ENCODE measurements around the gene FER.

The FER gene

DNA sequence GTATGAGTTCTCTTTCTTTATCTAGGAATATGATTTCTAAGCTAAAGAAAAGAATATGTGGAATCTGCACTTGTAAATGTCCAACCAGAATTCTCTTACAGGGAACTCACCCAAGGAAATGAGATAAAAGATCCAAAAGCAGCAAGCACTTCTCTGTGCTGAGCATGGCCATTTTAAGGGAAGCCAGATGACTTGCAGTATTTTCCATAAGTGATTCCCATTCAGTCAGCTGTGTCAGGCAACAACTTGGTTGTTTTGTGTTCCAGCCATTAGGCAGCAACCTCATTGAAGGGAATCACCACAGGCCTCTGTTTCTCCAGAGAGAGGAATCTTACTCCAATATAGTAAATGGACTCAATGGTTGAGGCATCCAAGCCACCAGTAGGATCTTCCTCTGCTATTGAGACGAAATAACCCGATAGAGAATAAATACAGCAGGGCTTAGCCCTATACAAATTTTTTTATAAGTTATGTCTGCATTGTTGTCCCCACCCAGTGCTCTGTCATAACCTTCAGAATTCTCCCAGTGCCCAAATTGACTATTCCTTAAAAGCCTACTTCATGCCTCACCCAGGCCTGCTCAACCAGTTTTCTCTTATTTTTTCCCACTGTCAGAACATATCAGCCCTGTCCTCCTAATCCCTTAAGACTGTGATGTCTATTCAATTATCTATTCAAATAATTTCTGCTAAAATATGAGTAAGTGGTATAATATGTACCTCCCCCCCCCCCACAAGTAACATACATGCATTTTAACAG is 425.5 kb downstream of the FER start:
- H3K27ac ChIP-seq (ENCODE audit: low read length), result no peak overlapping the region
- no peaks in the 10 kb centered on the region for H3K9me3 ChIP-seq (ENCODE audit: insufficient read depth, low read length)
- H2AFZ ChIP-seq (ENCODE audit: low read depth, low read length), result no peak overlapping the region
- peaks cover 3% of the 10 kb centered on the region for H3K27me3 ChIP-seq (ENCODE audit: low read depth, low read length)
- H3K4me3 ChIP-seq (ENCODE audit: low read length), result no peak overlapping the region
- H3K79me2 ChIP-seq (ENCODE audit: low read length), result no peaks in the 10 kb centered on the region
- H3K4me1 ChIP-seq (ENCODE audit: low read length), result peaks cover 12% of the 10 kb centered on the region
- H3K4me2 ChIP-seq (ENCODE audit: low read length), result no peak overlapping the region
- no peaks in the 10 kb centered on the region for H3K36me3 ChIP-seq (replicated peaks; ENCODE audit: low read depth, low read length)
- H4K20me1 ChIP-seq (ENCODE audit: insufficient read depth, low read length), result no peaks in the 10 kb centered on the region
- TF ChIP-seq EZH2phosphoT487 (IDR thresholded peaks at IDR 0.05; ENCODE audit: low read depth), result no peak
- TF ChIP-seq, protein P1, sequence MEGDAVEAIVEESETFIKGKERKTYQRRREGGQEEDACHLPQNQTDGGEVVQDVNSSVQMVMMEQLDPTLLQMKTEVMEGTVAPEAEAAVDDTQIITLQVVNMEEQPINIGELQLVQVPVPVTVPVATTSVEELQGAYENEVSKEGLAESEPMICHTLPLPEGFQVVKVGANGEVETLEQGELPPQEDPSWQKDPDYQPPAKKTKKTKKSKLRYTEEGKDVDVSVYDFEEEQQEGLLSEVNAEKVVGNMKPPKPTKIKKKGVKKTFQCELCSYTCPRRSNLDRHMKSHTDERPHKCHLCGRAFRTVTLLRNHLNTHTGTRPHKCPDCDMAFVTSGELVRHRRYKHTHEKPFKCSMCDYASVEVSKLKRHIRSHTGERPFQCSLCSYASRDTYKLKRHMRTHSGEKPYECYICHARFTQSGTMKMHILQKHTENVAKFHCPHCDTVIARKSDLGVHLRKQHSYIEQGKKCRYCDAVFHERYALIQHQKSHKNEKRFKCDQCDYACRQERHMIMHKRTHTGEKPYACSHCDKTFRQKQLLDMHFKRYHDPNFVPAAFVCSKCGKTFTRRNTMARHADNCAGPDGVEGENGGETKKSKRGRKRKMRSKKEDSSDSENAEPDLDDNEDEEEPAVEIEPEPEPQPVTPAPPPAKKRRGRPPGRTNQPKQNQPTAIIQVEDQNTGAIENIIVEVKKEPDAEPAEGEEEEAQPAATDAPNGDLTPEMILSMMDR (IDR thresholded peaks at IDR 0.05; ENCODE audit: low read depth, low read length), result no peak
- no peak overlapping the region for H3K9ac ChIP-seq (ENCODE audit: low read length)

GRCh38 chr5:109177227-109177626 is 429.5 kb downstream of the FER start:
- no peaks in the 10 kb centered on the region for H3K4me1 ChIP-seq (ENCODE audit: low read length)
- no peaks in the 10 kb centered on the region for H3K36me3 ChIP-seq (replicated peaks; ENCODE audit: low read depth, low read length)
- no peak overlapping the region for H3K27ac ChIP-seq (ENCODE audit: low read length)
- H3K4me3 ChIP-seq (ENCODE audit: low read length), result no peak overlapping the region
- H3K9me3 ChIP-seq (ENCODE audit: insufficient read depth, low read length), result no peaks in the 10 kb centered on the region
- H4K20me1 ChIP-seq (ENCODE audit: insufficient read depth, low read length), result no peaks in the 10 kb centered on the region
- H3K9ac ChIP-seq (ENCODE audit: low read length), result no peak overlapping the region
- no peaks in the 10 kb centered on the region for H3K27me3 ChIP-seq (ENCODE audit: low read depth, low read length)
- no peak for TF ChIP-seq EZH2phosphoT487 (IDR thresholded peaks at IDR 0.05; ENCODE audit: low read depth)
- TF ChIP-seq, protein P1 (IDR thresholded peaks at IDR 0.05; ENCODE audit: low read depth, low read length), result no peak
- no peak overlapping the region for H3K4me2 ChIP-seq (ENCODE audit: low read length)
- H2AFZ ChIP-seq (ENCODE audit: low read depth, low read length), result no peak overlapping the region
- H3K79me2 ChIP-seq (ENCODE audit: low read length), result no peaks in the 10 kb centered on the region

DNA sequence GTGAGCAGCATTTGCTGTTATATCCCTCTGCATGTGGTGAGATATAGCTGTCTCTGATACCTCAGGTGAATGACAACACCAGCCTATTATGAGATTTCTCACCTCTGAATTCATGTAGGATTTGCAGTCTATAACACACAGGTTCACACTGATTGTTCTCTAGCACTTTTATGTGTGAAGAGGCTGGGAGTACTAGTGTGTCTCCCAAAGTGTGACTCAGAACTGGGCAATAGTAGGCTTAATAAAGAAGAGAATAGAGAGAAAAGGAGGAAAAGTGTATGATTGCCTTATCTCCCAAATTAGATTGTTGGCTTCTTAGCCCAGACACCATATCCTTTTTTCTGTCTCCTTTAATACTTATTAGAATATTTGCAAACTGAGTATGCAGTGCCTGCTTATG is 430.1 kb downstream of the FER start:
- Histone ChIP-seq H3K27ac (ENCODE audit: low read length) (no peak overlapping the region), H2AFZ (ENCODE audit: low read depth, low read length) (no peak overlapping the region), H3K36me3 (replicated peaks; ENCODE audit: low read depth, low read length) (no peaks in the 10 kb centered on the region), H3K27me3 (ENCODE audit: low read depth, low read length) (no peaks in the 10 kb centered on the region), H3K9me3 (ENCODE audit: insufficient read depth, low read length) (no peaks in the 10 kb centered on the region), H3K9ac (ENCODE audit: low read length) (no peak overlapping the region), H4K20me1 (ENCODE audit: insufficient read depth, low read length) (no peaks in the 10 kb centered on the region), H3K4me1 (ENCODE audit: low read length) (no peaks in the 10 kb centered on the region), H3K4me3 (ENCODE audit: low read length) (no peak overlapping the region), H3K79me2 (ENCODE audit: low read length) (no peaks in the 10 kb centered on the region), H3K4me2 (ENCODE audit: low read length) (no peak overlapping the region)
- TF ChIP-seq, protein P1 (IDR thresholded peaks at IDR 0.05; ENCODE audit: low read depth, low read length), result no peak
- no peak for TF ChIP-seq EZH2phosphoT487 (IDR thresholded peaks at IDR 0.05; ENCODE audit: low read depth)

DNA sequence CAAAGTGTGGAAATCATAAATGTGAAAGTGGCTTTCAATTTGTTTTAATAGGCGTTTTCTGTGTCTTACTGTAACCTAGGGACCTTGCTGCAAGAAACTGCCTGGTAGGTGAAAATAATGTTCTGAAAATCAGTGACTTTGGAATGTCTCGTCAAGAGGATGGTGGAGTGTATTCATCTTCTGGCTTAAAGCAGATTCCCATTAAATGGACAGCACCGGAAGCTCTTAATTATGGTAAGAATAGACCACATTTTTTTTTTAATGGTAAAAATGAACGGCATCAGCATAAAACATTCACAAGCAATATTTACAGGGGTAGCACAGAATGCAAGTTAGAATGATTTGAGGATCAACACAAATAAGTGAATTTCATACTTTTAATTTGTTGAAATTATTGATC is 433.0 kb downstream of the FER start:
- H3K4me2 ChIP-seq (ENCODE audit: low read length), result no peak overlapping the region
- H3K9ac ChIP-seq (ENCODE audit: low read length), result no peak overlapping the region

More for the DNA sequence above, 433.0 kb downstream of the FER start:
- Histone ChIP-seq H3K79me2 (ENCODE audit: low read length) (no peaks in the 10 kb centered on the region), H2AFZ (ENCODE audit: low read depth, low read length) (no peak overlapping the region), H3K36me3 (replicated peaks; ENCODE audit: low read depth, low read length) (no peaks in the 10 kb centered on the region), H3K27ac (ENCODE audit: low read length) (no peak overlapping the region), H3K27me3 (ENCODE audit: low read depth, low read length) (no peaks in the 10 kb centered on the region), H3K9me3 (ENCODE audit: insufficient read depth, low read length) (no peaks in the 10 kb centered on the region), H3K4me3 (ENCODE audit: low read length) (no peak overlapping the region), H4K20me1 (ENCODE audit: insufficient read depth, low read length) (no peaks in the 10 kb centered on the region), H3K4me1 (ENCODE audit: low read length) (no peaks in the 10 kb centered on the region)
- TF ChIP-seq, protein P1 (IDR thresholded peaks at IDR 0.05; ENCODE audit: low read depth, low read length), result no peak
- no peak for TF ChIP-seq EZH2phosphoT487 (IDR thresholded peaks at IDR 0.05; ENCODE audit: low read depth)
